HT1080 (cell line): ENCODE data around the gene LIN7B. TPM values are rescaled to one million over a fixed set of nuclear protein-coding genes. Genes with fewer than 3 reads are reported as not detected.

Experiments
- DNase-seq: peaks from one replicate; pipeline ENCODE4 v3.0.0-alpha.2; 2015; ENCODE audit warnings: low read depth
- small RNA-seq: library from RNA; depleted of rRNA; stranded (forward); fragments of <200 nt; gene quantifications from one replicate; pipeline ENCODE3, GENCODE V24; 2014
- total RNA-seq: library from RNA; depleted of rRNA; stranded (reverse); fragments of >200 nt; shearing (Covaris generic); gene quantifications from 2 replicates; pipeline ENCODE4 v1.2.3, GENCODE V29; 2014; rRNA removed

LIN7B gene
- total RNA-seq, 1 experiment from 2014 or later: 2.6 TPM

- DNase-seq: peak; percentile 84
Measured at GRCh38 chr19:49161987-49162386, 47.8 kb downstream of the LIN7B start.

- no peak for DNase-seq
Measured at GRCh38 chr19:49165111-49165750, 51.1 kb downstream of the LIN7B start.

GRCh38 chr19:49165865-49166301, 51.7 kb downstream of the LIN7B start:
- no peak for DNase-seq

GRCh38 chr19:49167857-49168409, 53.8 kb downstream of the LIN7B start:
- no peak for DNase-seq

Small RNAs within 50 kb of the gene (small RNA-seq; reads per million reads assigned to genes)
- not detected for gene RN7SL708P

Other genes with a start within 250 kb of the LIN7B start
- gene PLEKHA4, start 245.8 kb upstream of the LIN7B start, total RNA-seq: 0.31 TPM in 1 of 2 replicates, not detected in the other
- 44.3 and 49.4 TPM in 2 replicates for gene PPP1R15A, start 241.9 kb upstream of the LIN7B start, total RNA-seq
- gene TULP2, start 215.6 kb upstream of the LIN7B start, total RNA-seq: not detected in 2 replicates
- 107 and 146 TPM in 2 replicates for gene NUCB1, start 214.1 kb upstream of the LIN7B start, total RNA-seq
- gene DHDH, start 180.7 kb upstream of the LIN7B start, total RNA-seq: 0.57 TPM in 1 of 2 replicates, not detected in the other
- gene BAX, start 159.5 kb upstream of the LIN7B start, total RNA-seq: 198 and 273 TPM in 2 replicates
- gene FTL, start 149.1 kb upstream of the LIN7B start, total RNA-seq: 4,284 and 5,930 TPM in 2 replicates
- 35.2 and 46.1 TPM in 2 replicates for gene GYS1, start 121.1 kb upstream of the LIN7B start, total RNA-seq
- 498 and 522 TPM in 2 replicates for gene RUVBL2, start 120.5 kb upstream of the LIN7B start, total RNA-seq
- gene LHB, start 97.3 kb upstream of the LIN7B start, total RNA-seq: not detected in 2 replicates
- gene CGB3, start 90.0 kb upstream of the LIN7B start, total RNA-seq: not detected in 2 replicates
- 0.71 TPM in 1 of 2 replicates, not detected in the other for gene CGB2, start 82.5 kb upstream of the LIN7B start, total RNA-seq
- gene CGB1, start 77.5 kb upstream of the LIN7B start, total RNA-seq: not detected in 2 replicates
- gene CGB5, start 70.5 kb upstream of the LIN7B start, total RNA-seq: 0.16 and 0.67 TPM in 2 replicates
- gene CGB8, start 65.3 kb upstream of the LIN7B start, total RNA-seq: 5.8 and 11.3 TPM in 2 replicates
- gene CGB7, start 56.6 kb upstream of the LIN7B start, total RNA-seq: 0.10 and 0.61 TPM in 2 replicates
- not detected in 2 replicates for gene NTF4, start 49.6 kb upstream of the LIN7B start, total RNA-seq
- gene KCNA7, start 41.7 kb upstream of the LIN7B start, total RNA-seq: not detected in 2 replicates
- gene SNRNP70, start 28.9 kb upstream of the LIN7B start, total RNA-seq: 265 and 348 TPM in 2 replicates
- gene C19orf73, start 4.8 kb downstream of the LIN7B start, total RNA-seq: 1.6 and 2.1 TPM in 2 replicates
- 5.0 and 9.3 TPM in 2 replicates for gene PPFIA3, start 5.2 kb downstream of the LIN7B start, total RNA-seq
- not detected in 2 replicates for gene HRC, start 41.0 kb downstream of the LIN7B start, total RNA-seq
- gene TRPM4, start 43.4 kb downstream of the LIN7B start, total RNA-seq: 7.5 and 8.6 TPM in 2 replicates
- gene SLC6A16, start 210.8 kb downstream of the LIN7B start, total RNA-seq: not detected in 2 replicates
- not detected in 2 replicates for gene CD37, start 221.0 kb downstream of the LIN7B start, total RNA-seq
- gene TEAD2, start 248.0 kb downstream of the LIN7B start, total RNA-seq: 6.5 and 7.6 TPM in 2 replicates
- gene DKKL1, start 249.5 kb downstream of the LIN7B start, total RNA-seq: not detected in 2 replicates